Measurements from ENCODE around the gene MGAT4A.
"Not testable (repeated sequence)": the region's sequence is repeated elsewhere in the genome, so short reads cannot be mapped to it uniquely, and the experiment has no call there.

MGAT4A gene

DNA sequence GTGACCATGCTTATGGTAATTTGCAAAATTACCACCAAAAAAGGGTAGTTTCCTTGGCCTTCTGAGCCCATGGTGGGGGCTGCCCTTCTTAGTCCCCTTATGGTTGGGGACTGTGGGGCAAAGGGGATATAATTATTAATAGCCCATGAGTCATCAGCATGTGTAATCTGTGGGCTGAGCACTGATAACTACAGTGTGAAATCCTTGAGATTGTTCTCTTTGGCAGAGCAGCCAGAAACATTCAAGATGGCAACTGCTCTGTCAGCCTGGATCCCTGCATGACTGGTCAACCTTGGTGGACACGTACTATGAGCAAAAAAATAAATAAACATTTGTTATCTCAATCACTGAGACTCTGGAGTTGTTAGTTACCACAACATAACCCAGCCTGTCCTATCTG lies 61.3 kb downstream of the MGAT4A start:
- H3K36me3 ChIP-seq, result no peaks in the 10 kb centered on the region
- no peak for DNase-seq
- no peaks in the 10 kb centered on the region for H3K9me3 ChIP-seq (ENCODE audit: severe bottlenecking)

DNA sequence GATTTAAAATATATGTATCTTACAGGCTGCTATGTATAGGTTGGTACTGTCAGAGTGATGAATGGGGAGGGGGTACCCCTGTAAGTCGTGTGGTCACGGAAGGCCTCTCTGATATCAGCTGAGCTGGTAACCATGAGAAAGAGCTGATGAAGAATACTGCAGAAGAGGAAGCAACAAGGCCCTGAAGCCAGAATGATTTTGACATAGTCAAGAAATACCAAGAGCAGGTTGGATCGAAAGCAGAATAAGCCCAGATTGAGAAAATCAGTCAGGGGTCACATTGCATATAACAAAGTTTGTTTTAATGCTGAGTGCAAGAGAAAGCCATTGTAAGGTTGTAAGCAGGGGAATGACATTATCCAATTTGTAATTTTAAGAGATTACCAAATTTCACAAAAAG lies 65.3 kb downstream of the MGAT4A start:
- no peak for DNase-seq

More for the DNA sequence above, 61.3 kb downstream of the MGAT4A start:
- Histone ChIP-seq H3K4me3 (ENCODE audit: low read depth, low read length) (no peak overlapping the region), H3K27ac (no peak overlapping the region), H3K27me3 (ENCODE audit: insufficient read depth, low read depth, severe bottlenecking) (no peaks in the 10 kb centered on the region)
- TF ChIP-seq, protein P1, sequence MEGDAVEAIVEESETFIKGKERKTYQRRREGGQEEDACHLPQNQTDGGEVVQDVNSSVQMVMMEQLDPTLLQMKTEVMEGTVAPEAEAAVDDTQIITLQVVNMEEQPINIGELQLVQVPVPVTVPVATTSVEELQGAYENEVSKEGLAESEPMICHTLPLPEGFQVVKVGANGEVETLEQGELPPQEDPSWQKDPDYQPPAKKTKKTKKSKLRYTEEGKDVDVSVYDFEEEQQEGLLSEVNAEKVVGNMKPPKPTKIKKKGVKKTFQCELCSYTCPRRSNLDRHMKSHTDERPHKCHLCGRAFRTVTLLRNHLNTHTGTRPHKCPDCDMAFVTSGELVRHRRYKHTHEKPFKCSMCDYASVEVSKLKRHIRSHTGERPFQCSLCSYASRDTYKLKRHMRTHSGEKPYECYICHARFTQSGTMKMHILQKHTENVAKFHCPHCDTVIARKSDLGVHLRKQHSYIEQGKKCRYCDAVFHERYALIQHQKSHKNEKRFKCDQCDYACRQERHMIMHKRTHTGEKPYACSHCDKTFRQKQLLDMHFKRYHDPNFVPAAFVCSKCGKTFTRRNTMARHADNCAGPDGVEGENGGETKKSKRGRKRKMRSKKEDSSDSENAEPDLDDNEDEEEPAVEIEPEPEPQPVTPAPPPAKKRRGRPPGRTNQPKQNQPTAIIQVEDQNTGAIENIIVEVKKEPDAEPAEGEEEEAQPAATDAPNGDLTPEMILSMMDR (IDR thresholded peaks at IDR 0.05; ENCODE audit: low read depth, low read length), result no peak

DNA sequence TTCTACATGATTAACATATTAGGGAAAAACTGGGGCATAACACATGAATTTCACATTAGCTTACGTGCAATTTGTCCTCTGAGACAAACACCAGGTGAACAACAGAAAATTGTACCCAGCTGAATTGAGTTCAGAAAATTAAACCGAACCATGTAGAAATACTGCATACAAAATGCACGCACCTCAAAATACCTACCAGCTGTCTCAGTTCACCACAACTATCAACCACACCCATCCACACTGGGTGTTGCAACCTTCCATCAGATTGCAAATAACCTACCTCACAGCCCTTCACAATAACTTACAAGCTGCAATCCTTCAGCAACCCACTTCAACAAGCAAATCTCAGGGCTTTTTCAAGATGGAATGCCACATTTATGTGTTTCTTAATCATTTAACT lies 66.6 kb downstream of the MGAT4A start:
- no peak for DNase-seq
- Histone ChIP-seq H3K4me3 (ENCODE audit: low read depth, low read length) (no peak overlapping the region), H3K36me3 (no peaks in the 10 kb centered on the region), H3K27ac (no peak overlapping the region), H3K9me3 (ENCODE audit: severe bottlenecking) (no peaks in the 10 kb centered on the region), H3K27me3 (ENCODE audit: insufficient read depth, low read depth, severe bottlenecking) (no peaks in the 10 kb centered on the region)
- TF ChIP-seq, protein P1 (IDR thresholded peaks at IDR 0.05; ENCODE audit: low read depth, low read length), result no peak

More for the DNA sequence above, 65.3 kb downstream of the MGAT4A start:
- no peaks in the 10 kb centered on the region for H3K27me3 ChIP-seq (ENCODE audit: insufficient read depth, low read depth, severe bottlenecking)
- no peak overlapping the region for H3K4me3 ChIP-seq (ENCODE audit: low read depth, low read length)
- no peak overlapping the region for H3K27ac ChIP-seq
- H3K36me3 ChIP-seq, result no peaks in the 10 kb centered on the region
- TF ChIP-seq, protein P1 (IDR thresholded peaks at IDR 0.05; ENCODE audit: low read depth, low read length), result no peak
- H3K9me3 ChIP-seq (ENCODE audit: severe bottlenecking), result no peaks in the 10 kb centered on the region

DNA sequence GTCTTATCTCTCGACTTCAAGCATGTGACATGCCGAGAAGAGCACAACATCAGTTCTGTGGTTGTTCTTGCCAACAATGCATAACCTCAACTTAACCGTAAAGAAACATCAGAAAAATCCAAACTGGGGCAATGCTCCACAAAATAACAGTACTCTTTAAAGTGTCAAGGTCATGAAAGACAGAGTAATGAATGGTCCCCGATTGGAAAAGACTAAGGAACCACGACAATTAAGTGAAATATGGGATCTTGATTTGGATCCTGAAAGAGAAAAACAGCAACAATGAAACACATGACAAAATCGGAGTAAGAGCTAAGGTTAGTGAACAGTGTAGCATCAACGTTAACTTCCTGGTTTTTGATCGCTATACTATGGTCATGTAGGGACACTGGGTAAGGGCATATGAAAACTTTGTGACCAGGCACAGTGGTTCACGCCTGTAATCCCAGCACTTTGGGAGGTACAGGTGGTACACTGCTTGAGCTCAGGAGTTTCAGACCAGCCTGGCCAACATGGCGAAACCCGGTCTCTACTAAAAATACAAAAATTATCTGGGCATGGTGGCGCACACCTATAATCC lies 67.3 kb downstream of the MGAT4A start:
- H3K27ac ChIP-seq, result no peak overlapping the region
- H3K9me3 ChIP-seq (ENCODE audit: severe bottlenecking), result no peaks in the 10 kb centered on the region
- DNase-seq, result no peak
- TF ChIP-seq, protein P1 (IDR thresholded peaks at IDR 0.05; ENCODE audit: low read depth, low read length), result no peak
- no peak overlapping the region for H3K4me3 ChIP-seq (ENCODE audit: low read depth, low read length)
- H3K27me3 ChIP-seq (ENCODE audit: insufficient read depth, low read depth, severe bottlenecking), result no peaks in the 10 kb centered on the region
- H3K36me3 ChIP-seq, result no peaks in the 10 kb centered on the region

DNA sequence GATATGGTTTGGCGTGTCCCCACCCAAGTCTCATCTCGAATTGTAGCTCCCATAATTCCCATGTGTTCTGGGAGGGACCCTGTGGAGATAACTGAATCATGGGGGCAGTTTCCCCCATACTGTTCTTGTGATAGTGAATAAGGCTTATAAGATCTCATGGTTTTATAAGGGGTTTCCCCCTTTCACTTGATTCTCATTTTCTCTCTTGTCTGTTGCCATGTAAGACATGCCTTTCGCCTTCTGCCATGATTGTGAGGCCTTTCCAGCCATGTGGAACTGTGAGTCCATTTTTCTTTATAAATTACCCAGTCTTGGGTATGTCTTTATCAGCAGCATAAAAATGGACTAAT lies 71.5 kb downstream of the MGAT4A start:
- not testable (repeated sequence) for H3K27me3 ChIP-seq (ENCODE audit: insufficient read depth, low read depth, severe bottlenecking); H3K27ac ChIP-seq; H3K4me3 ChIP-seq (ENCODE audit: low read depth, low read length); H3K36me3 ChIP-seq; DNase-seq; H3K9me3 ChIP-seq (ENCODE audit: severe bottlenecking)

DNA sequence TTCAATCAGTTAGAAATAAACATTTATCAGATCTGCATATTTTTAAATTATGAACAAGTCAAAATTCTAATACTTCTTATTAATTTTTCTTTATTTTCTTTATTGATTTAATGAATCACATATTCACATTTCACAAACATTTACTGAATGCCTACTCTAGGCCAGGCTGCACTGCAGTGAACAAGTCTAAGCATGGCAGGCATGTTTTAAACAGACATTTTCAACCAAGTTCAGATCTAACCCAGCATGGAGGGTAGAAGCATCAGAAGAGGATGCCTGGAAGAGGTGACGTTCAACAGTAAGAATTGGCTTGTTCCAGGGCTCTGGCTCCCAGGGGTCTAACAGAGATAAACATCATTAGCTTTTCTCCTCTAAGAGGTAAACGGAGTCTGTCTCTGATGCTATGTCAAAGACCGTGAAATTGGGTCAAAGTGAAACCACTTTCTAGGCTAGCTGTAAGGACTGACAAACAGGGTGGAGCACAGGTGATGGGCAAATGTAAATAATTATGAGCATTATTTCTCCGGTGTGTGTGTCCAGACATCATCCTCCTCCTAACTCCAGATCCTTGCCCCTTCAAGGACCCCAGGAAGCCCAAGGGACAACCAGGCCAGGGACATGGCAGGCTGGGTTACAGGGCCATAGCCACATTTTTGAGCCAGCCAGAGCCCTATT lies 72.0 kb downstream of the MGAT4A start:
- no peak for DNase-seq
- Histone ChIP-seq H3K27ac (no peak overlapping the region), H3K4me3 (ENCODE audit: low read depth, low read length) (no peak overlapping the region), H3K9me3 (ENCODE audit: severe bottlenecking) (no peaks in the 10 kb centered on the region), H3K27me3 (ENCODE audit: insufficient read depth, low read depth, severe bottlenecking) (no peaks in the 10 kb centered on the region), H3K36me3 (no peaks in the 10 kb centered on the region)
- TF ChIP-seq, protein P1 (IDR thresholded peaks at IDR 0.05; ENCODE audit: low read depth, low read length), result no peak
